Measurements from ENCODE around the gene THAP8.
"Not testable (repeated sequence)": the region's sequence is repeated elsewhere in the genome, so short reads cannot be mapped to it uniquely, and the experiment has no call there.

THAP8 gene, protein sequence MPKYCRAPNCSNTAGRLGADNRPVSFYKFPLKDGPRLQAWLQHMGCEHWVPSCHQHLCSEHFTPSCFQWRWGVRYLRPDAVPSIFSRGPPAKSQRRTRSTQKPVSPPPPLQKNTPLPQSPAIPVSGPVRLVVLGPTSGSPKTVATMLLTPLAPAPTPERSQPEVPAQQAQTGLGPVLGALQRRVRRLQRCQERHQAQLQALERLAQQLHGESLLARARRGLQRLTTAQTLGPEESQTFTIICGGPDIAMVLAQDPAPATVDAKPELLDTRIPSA

DNA sequence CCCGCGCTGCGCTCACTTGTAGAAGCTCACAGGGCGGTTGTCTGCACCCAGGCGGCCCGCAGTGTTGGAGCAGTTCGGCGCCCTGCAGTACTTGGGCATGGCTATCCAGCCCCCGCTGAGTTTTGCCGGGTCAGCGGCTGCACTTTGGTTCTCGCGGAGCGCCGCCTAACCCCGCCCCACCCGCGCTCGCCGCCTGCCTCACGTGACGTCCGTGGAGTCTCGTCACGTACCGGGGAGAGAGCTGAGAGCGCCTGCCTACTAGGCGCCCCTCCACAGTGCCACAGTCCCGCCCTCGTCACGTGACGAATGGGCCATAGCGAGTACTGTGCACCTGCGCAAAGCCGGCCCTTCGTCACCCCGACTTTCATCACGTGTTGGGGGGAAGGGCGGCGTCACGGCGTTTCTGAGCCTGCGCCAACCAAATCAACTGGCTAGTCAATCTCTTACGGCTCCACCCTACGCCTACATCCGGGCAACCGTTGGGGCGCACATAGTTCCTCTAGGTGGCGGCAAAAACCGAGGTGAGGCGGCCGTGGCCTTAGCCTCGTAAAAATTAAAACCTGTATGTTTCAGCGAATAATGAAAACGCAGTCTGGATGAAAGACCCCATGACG is at the start of gene THAP8:
Gene THAP8, minus strand, starts transcription at position 167 of the 614 bp plus-strand sequence. Its CDS starts 68 bp downstream, at position 99.
- DNase-seq, result peak; percentile 94

DNA sequence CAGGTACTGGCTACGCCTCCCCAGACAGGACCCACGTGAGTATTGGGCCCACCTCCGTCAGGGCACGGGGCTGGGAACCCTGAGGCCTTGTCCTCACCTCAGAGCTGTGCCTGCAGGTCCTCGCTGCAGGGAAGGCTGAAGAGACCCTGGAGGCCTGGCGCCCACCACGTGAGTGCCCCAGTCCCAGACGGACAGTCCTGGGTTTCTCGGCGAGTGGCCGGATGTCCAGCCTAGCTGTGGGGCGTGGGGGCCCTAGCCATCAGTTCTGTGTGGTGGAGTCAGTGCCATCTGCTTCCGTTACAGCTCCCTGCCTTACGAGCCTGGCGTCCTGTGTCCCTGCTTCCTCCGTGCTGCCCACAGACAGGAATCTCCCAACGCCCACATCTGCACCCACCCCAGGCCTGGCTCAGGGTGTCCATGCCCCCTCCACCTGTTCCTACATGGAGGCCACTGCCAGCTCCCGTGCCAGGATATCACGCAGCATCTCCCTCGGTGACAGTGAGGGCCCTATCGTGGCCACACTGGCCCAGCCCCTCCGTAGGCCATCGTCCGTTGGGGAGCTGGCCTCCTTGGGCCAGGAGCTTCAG is 49.0 kb upstream of the THAP8 start:
- no peak for DNase-seq

DNA sequence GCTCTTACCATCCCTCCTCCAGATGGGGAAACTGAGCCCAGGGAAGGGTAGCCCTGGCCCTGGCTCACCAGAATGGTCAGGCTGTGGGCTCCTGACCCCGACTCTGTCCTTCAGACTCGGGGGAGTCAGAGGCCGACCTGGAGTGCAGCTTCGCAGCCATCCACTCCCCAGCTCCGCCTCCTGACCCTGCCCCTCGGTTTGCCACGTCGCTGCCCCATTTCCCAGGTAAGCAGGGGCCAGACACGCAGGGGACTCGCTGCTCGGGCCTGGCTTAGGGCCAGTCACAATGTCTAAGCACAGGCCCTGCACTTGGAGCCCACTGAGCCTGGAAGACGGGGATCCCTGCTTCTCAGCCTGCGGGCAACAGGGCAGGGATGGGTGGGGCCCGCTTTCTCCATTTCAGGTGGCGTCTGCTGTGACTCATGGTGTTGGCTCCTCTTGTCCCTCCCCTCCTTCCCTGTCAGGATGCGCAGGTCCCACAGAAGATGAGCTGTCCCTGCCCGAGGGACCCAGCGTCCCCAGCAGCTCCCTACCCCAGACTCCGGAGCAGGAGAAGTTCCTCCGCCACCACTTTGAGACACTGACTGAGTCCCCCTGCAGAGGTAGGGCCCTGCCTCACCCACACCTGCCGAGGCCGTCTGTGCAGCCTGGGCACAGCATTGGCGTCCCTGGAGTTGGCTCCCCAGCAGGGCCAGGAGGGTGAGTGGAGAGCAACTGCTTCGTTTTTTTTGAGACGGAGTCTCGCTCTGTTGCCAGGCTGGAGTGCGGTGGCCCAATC is 47.7 kb upstream of the THAP8 start:
- DNase-seq, result no peak

DNA sequence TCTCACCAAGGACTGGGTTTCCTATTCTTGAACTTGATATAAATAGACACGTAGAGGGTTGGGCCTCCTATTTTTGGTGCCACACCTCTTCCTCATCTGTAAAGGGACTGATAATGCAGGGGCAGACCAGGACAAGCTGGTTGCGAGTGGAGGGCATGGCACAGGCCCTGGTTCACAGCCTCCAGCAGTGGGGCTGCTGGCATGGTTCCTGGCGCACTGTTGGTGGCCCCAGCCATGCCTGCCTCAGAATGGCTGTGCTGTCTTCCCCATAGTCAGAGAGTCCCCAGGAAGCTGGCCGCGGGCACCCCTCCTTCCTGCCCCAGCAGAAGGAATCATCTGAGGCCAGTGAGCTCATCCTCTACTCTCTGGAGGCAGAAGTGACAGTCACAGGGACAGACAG is 46.4 kb upstream of the THAP8 start:
- no peak for DNase-seq

DNA sequence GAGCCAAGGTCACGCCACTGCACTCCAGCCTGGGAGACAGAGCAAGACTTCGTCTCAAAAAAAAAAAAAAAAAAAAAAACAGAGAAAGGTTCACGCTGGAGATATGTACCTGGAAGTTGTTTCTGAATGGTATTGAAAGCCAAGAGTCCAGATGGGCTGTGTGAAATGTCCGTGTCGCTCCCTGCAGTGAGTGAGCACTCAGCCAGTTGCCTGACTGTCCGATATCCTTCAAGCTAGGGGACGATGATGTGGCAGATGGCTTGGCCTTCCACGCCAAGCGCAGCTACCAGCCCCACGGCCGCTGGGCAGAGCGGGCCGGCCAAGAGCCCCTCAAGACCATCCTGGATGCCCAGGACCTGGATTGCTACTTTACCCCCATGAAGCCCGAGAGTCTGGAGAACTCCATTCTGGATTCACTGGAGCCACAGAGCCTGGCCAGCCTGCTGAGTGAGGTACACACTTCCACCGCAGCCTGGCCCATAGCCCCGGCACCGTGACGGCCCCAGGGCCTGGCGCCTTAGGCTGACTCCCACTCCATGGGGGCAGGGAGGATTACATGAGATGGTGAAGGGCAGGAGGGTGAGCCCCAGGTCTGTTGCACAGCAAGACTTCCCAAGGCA is 45.2 kb upstream of the THAP8 start:
- DNase-seq, result no peak

DNA sequence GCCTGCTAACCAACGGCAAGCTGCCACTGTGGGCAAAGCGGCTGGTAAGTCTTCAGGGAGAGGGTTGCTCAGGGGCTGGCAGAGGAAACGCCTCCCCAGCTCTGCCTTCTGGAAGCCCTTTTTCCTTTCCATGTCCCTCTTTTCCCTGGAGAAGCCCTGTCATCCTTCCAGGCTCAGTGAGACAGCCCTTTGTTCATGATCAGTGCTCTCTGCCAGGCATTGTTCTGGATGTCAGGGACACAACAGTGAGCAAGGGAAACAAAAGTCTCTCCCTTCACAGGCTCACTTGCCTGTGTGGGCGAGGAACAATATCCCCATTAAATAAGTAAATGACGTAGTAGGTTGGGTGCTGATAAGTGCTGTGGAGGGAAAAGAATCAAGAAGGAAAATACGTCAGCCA is 43.0 kb upstream of the THAP8 start:
- no peak for DNase-seq

DNA sequence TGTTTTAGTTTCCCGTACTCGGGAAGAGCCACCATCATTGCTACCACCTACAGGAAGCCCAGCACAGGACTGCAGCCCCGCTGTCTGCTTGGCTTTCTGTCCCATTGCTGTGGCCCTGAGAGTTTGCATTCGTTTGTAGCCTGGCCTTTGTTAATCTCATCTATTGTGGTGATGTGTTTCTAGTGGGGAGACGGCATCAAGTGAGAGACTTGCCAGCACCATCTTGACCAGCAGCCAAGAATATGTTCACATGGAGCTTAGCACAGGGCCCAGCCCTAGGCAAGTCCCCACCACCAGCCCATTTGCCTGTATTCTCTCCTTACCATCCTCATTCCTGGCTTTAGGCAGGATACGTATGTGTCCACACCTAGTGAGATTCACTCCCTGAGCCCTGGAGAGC is 39.6 kb upstream of the THAP8 start:
- DNase-seq, result no peak

DNA sequence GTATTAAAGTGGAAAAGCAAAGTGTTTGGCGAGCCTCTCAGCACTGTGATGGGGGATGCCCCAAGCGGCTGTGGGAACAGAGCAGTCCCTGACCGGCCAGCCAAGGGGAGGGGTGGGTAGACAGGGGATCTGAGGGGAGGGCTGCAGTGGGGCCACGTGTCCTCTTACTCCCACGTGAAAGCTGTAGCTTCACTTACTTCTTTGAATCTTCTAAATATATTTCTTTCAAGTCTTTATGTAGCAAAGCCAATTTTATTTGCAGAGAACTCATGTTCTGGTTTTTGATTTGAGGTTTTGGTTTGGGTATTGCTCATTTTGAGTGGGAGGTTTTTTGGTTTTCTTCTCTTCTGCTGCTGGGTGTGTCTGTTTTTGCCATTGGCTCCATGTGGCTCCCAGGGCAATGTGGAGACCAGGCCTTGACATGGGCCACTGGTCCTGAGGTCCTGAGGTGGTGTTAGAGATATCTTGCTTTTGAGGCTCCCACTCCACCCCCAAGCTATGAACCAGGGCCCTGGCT is 39.1 kb upstream of the THAP8 start:
- DNase-seq, result no peak

DNA sequence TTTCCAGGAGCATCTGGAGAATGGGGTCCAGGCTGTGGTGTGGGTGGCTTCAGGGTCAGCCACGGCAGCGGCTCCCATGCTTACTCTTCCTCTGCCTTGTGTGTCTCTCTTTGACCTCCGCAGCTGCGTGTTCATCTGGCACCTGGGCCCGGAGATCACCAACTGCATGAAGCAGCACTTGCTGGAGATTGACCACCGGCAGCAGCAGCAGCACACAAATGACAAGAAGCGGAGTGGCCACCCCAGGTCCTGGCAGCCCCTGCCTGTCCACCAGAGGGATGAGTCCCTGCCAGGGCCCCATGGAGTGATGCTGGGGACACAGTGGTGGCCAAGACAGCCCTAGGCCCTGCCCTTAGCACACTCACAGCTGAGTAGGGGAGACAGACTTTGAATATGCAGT is 38.5 kb upstream of the THAP8 start:
- no peak for DNase-seq

DNA sequence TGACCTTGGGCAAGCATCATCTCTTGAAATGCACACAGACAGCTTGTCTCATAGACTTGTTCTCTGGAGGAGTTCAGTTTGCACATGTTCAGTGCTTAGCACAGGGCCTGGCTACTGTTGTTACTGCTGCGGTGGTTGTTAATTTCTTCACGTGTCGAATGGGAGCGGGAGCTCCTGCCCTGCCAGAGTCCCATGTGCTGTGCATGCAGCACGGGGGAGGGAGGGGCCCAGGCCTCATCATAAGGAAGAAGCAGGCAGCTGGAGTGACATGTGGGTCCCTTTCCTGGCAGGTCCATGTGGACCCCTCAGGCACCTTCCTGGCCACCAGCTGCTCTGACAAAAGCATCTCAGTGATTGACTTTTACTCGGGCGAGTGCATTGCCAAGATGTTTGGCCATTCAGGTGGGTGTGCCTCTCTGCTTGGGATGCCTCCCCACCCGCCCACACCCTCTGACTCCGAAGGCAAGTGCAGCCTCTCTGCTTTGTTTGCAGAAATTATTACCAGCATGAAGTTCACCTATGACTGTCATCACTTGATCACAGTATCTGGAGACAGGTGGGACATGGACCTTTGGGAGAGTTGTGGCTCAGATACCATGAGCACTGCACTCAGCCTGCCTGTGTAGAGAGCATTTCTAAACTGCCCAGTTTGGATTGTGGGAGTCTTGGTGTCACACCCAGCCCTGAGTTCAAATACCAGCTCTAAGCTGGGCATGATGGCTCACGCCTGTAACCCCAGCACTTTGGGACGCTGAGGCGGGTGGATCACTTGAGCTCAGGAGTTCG is 37.0 kb upstream of the THAP8 start:
- no peak for DNase-seq

DNA sequence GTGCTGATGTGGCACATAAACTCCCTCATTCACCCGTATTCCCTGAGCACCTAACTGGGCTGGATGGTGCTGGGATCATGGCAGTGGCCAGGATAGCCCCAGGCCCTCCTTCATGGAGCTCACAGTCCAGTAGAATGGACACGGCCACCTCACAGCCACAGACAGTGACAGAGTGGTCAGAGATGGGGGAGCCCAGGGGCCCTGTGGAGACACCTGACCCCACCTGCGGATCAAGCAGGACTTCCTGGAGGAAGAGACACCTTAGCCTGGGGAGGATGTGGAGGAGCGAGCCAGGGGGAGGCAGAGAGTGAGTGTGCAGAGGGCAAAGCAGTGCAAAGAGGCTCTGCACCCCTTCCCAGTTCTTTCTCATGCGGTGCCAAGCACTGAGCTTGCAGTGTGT is 35.8 kb upstream of the THAP8 start:
- DNase-seq, result no peak

DNA sequence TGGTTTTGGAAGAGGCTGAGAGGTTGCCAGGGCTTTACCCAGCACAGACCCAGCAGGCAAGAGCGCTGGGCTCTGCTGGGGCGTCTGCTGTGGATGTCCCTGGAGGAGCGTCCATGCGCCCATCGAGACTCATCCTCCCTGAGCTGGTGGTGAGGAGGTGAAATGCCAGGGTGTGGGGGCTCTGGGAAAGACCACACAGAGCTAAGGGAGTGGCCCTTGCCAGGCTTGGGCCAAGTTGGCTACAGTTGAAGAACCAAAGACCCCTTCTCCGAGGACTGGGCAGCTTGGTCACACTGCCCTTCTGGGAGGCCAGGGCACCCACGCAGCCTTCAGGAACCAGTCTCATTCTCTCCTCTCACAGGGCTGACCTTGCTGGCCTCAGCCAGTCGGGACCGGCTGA is 32.2 kb upstream of the THAP8 start:
- DNase-seq, result no peak

DNA sequence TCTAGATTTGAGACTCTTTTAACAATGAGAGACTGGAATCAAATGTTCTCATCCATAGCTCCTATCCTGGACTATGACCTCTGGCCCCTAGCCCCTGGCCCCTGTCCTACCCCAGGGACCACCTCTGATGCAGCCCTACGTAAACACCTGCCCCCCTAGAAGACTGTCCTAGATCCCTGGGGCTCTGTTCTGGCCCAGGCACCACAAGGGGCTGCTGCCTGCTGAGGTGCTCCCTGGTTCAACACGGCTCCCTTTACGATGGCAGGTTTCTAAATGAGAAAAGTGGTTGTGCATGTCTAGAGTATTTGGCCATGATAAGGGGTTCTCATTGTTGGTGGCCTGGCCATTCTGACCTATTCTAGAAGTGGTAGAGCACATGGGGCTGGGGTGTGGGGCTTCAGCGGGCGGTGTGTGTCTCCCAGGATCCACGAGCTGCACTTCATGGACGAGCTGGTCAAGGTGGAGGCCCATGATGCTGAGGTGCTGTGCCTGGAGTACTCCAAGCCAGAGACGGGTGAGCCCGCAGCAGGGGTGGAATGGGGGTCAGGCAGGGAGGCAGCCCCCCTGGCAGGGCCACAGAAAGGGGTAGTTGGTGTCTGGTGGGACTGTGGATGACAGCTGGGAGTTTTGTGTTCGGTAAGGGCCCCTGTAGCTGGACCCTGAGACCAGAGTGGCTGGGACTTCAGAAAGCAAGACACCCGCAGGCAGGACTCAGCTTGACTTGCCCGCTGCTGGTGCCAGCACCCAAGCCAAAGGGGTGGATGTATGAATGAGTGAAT is 30.3 kb upstream of the THAP8 start:
- no peak for DNase-seq

DNA sequence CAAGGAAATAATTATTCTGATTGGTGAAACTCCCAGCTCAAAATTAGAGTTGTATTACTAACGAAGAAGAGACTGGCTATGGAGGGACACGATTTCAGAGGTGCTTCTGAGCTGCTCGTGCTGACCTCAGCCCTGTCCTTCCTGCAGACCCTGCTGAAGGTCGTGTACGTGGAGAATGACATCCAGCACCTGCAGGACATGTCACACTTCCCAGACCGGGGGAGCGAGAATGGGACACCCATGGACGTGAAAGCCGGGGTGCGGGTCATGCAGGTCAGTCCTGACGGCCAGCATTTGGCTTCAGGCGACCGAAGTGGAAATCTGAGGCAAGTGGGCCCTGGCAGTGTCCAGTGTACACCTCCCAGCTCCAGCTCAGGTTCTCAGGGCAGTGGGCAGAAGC is 28.8 kb upstream of the THAP8 start:
- no peak for DNase-seq

DNA sequence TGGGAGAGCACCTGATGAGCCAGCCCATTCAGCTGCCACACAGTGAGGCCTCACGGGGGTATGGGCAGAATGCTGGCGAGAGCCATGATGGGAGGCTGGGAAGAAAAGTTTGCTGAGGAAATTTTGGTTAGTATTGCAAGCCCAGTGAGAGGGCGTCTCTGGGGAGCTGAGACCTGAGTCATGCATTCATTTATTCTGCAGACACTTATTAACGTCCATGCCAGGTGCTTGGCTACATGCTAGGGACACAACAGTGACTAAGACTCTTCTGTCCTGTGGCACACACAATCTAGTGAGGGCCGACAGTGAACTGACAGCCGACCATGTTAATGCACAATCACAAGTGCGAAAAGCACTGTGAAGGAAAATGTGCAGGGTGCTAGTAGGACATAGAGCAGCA is 27.8 kb upstream of the THAP8 start:
- no peak for DNase-seq

DNA sequence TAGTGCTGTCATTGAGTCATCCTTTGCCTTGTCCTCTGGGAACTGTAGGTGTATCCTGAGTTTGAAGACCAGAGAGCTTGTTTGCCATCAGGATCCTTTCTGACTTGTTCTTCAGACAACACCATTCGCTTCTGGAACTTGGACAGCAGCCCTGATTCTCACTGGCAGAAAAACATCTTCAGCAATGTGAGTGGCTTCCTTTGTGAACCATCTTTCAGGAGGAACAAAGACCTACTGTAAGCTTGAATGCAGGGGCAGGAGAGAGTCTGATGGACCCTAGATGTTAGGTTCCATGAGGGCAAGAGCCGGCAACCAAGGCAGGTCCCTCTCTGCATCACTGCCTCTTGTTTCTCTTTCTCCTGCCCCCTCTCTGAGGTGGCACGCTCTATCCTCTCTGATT is 27.3 kb upstream of the THAP8 start:
- no peak for DNase-seq

DNA sequence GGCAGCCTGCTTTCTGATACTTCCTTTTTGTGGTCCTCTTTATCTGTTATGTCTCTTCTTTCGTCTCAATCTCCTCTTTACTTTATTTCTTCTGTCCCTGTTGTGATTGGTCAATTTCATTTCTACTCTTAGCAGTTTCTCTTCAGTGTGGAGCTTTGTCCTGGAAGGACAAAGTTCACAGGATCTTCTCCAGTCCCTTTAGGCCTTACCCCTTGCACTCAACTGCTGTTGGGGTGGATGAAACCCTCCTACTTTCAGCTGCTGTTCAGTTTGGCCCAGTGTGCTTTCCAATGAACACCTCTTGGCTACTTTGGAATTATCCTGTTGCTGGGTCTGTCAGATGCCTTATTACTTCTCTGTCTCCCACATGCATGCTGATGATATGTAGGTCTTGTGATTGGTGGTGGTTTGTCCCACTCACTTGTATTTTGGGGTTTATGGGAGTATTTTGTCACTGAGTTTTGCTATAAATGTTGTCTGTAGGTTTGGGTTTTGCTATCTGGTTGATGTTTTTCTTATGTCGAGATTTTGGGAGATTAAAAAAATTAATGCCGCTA is 25.4 kb upstream of the THAP8 start:
- no peak for DNase-seq

DNA sequence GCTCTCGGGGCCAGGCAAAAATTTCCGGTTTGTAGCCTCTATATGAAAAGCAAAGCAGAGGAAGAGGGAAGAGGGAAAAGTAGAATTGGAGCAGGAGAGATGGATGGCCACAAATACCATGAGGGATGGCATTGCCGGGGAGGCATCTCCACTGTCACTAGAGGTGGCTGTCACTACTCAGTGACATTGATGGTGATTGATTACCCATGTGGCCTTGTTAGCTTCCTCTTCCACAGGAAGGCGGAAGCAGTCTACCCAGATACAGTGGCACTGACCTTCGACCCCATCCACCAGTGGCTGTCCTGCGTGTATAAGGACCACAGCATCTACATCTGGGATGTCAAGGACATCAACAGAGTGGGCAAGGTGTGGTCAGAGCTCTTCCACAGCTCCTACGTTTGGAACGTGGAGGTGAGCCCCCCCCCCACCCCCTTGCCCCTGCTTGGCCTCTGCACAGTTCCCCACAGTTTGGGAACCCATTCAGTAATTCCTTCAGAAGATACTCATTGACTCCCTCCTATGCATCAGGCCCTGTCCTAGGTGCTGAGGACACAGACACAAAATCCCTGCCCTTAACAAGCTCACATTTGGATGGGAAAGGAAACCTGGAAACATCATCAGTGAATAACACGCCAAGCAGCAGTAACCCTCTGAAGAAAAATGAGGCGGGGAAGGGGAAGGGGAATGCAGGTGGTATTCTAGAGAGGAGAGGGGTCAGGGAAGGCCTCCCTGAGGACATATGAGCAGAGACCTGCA is 19.2 kb upstream of the THAP8 start:
- no peak for DNase-seq

DNA sequence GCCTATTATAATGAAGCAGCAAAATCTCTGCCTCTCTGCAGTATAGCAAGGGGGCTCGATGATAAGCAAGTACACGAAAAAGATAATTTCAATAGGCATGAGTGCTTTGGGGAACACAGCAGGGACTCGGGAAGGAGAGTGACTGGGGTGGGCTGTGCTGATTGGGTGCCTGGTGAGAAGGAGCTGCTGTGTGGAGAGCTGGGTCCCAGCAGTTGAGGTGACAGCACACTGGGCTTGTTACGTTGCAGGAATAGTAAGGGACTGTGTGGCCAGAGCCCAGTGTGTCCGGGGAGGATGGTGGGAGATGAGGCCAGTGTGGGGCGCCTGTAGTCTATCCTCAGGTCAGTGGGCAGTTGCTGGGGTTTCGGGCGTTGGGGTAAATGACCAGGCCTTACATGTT is 18.0 kb upstream of the THAP8 start:
- DNase-seq, result no peak

DNA sequence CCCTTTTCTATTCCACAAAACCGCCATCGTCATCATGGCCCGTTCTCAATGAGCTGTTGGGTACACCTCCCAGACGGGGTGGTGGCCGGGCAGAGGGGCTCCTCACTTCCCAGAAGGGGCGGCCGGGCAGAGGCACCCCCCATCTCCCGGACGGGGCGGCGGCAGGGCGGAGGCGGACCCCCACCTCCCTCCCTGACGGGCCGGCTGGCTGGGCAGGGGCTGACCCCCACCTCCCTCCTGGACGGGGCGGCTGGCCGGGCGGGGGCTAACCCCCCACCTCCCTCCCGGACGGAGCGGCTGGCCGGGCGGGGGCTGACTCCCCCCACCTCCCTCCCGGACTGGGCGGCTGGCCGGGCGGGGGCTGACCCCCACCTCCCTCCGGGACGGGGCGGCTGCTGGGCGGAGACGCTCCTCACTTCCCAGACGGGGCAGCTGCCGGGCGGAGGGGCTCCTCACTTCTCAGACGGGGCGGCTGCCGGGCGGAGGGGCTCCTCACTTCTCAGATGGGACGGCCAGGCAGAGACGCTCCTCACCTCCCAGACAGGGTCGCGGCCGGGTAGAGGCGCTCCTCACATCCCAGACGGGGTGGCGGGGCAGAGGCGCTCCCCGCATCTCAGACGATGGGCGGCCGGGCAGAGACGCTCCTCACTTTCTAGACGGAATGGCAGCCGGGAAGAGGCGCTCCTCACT is 14.9 kb upstream of the THAP8 start:
- not testable (repeated sequence) for DNase-seq
